ENCODE data around the gene MAMLD1. TPM values are rescaled to one million over a fixed set of nuclear protein-coding genes. Genes with fewer than 3 reads are reported as not detected.

MAMLD1 gene
- total and polyA plus RNA-seq, 9 of the 15 experiments (the other 6 are each of a cell fraction or from before 2014, with no cell fraction given) = 0.12 to 0.18 TPM; not detected in 7

DNA sequence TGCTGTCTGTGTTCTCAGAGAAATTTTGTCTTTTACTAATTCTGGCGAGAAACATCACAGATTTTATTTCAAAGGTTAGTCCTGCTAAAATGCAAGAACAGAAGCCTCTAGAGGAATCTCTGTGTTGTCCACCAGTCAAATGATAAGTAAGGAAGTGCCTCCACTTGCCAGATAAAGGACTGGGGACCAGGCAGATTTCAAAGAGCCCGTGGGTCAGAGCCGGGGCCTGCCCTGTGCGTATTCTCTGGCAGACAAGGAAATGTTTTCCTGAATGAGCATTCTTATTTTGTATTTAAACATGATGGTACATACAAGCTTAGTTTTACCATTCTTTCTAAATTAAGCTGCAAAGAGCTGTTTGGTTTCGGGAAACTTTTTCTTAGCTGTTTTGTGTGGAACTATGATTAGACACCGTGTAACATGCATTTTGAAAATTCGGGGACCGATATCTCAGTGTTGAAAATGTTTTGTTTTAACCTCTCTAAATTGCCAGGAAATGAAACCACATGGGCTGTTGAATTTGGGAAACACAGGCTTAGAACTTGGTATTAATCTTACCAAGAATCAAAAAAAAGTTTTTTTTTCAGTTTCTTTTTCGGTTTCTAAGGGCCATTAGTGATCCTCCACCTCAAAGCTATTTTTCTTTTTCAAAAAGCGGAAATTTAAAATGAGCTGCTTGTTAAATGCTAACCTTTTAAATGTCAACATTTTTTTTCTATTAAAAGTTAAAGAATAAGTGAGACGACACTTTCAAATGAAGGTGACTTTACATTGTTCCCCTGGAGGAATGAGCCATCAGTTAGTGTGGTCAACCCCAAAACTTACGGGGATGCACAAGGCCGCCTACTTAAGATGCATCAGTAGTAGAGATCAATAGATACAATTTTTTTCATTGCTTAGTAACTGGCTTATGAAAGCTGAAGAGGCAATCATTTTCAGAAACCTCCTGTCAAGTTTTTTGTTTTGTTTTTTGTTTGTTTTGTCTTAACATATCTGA lies 115.7 kb downstream of the MAMLD1 start:
- Histone ChIP-seq H3K9ac (ENCODE audit: insufficient read depth in 1 of 2, low read depth in 2 of 2, low read length in 2 of 2) (no peak overlapping the region), H3K9me1 (ENCODE audit: control insufficient read depth, insufficient read depth, low read length) (no peaks in the 10 kb centered on the region), H3K36me3 (ENCODE audit: control insufficient read depth, insufficient read depth, low read length) (no peaks in the 10 kb centered on the region), H3K27ac (ENCODE audit: extremely low read depth, low read depth, low read length) (no peak overlapping the region), H4K20me1 (replicated peaks; ENCODE audit: control insufficient read depth, insufficient read depth, low read length) (no peaks in the 10 kb centered on the region), H3K9me3 (replicated peaks; ENCODE audit: control insufficient read depth, insufficient read depth, low read depth, low read length) (no peaks in the 10 kb centered on the region), H3K4me3 (no peak overlapping the region), H3K4me2 (ENCODE audit: insufficient read depth, low read length) (no peak overlapping the region), H3K79me2 (ENCODE audit: control insufficient read depth, insufficient read depth, low read length) (no peaks in the 10 kb centered on the region), H3K27me3 (ENCODE audit: control insufficient read depth in 2 of 2, insufficient read depth in 2 of 2, low read length in 2 of 2) (peaks cover 2 to 29% of the 10 kb centered on the region in 2 experiments), H2AFZ (ENCODE audit: low read depth, low read length) (no peak overlapping the region), H3K4me1 (replicated peaks in 1 of 2; ENCODE audit: control insufficient read depth in 2 of 2, insufficient read depth in 2 of 2, low read length in 2 of 2) (peaks cover 0 to 10% of the 10 kb centered on the region in 2 experiments; a peak in 2 of 5 replicates)
- BruUV-seq (replicated peaks) = no TSS peak
- WGBS (ENCODE audit: insufficient coverage, low coverage, missing lambda C conversion rate) = 8% methylated on average over 12 of the region's 13 CpGs
- ChIA-PET POLR2A (no interaction called here), CTCF (ENCODE audit: low intra/inter-chr PET ratio) (no interaction called here)
- DNase-seq (ENCODE audit: extremely low read depth in 1 of 4, low spot score in 3 of 4) = no peak
- no peak for FAIRE-seq
- intact Hi-C loops (cut with micrococcal nuclease) = no loop called here
- no peak for TF ChIP-seq HDAC6 (IDR thresholded peaks at IDR 0.05; ENCODE audit: low read depth, low read length)
- TF ChIP-seq ZNF3 (CRISPR knock-in tag; IDR thresholded peaks at IDR 0.05) = no peak
- TF ChIP-seq ZNF316 (IDR thresholded peaks at IDR 0.05) = no peak
- TF ChIP-seq ZMIZ1 (IDR thresholded peaks at IDR 0.05; ENCODE audit: low read depth in 2 of 2, low read length in 2 of 2) = no peak
- no peak for TF ChIP-seq HDAC3 (IDR thresholded peaks at IDR 0.05; ENCODE audit: borderline replicate concordance, partially characterized antibody)
- no peak for TF ChIP-seq NFXL1 (CRISPR knock-in tag; IDR thresholded peaks at IDR 0.05)
- no peak for TF ChIP-seq CHCHD3 (CRISPR knock-in tag; IDR thresholded peaks at IDR 0.05)
- TF ChIP-seq PTTG1 (tag; IDR thresholded peaks at IDR 0.05; ENCODE audit: low read depth) = no peak
- no peak for TF ChIP-seq POLR2AphosphoS2 (IDR thresholded peaks at IDR 0.05; ENCODE audit: low read length)
- TF ChIP-seq PRMT5 (CRISPR knock-in tag; IDR thresholded peaks at IDR 0.05) = no peak
- no peak for TF ChIP-seq IRF2 (CRISPR knock-in tag; IDR thresholded peaks at IDR 0.05)
- TF ChIP-seq HNRNPH1 (optimal IDR thresholded peaks at IDR 0.05; ENCODE audit: low read depth, low read length) = no peak
- TF ChIP-seq STAT5B (CRISPR knock-in tag; IDR thresholded peaks at IDR 0.05) = no peak
- TF ChIP-seq, protein P1, sequence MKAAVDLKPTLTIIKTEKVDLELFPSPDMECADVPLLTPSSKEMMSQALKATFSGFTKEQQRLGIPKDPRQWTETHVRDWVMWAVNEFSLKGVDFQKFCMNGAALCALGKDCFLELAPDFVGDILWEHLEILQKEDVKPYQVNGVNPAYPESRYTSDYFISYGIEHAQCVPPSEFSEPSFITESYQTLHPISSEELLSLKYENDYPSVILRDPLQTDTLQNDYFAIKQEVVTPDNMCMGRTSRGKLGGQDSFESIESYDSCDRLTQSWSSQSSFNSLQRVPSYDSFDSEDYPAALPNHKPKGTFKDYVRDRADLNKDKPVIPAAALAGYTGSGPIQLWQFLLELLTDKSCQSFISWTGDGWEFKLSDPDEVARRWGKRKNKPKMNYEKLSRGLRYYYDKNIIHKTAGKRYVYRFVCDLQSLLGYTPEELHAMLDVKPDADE (conservative IDR thresholded peaks at IDR 0.05; ENCODE audit: control insufficient read depth, low read depth, low read length) = no peak
- TF ChIP-seq TSC22D4 (tag; IDR thresholded peaks at IDR 0.05) = no peak
- TF ChIP-seq FOXK1 (CRISPR knock-in tag; IDR thresholded peaks at IDR 0.05; ENCODE audit: borderline replicate concordance) = no peak
- no peak for ATAC-seq
- in situ Hi-C loops (cut with MboI) = no loop called here

Data from K562 (cell line).